Measurements from ENCODE around the gene AHI1. TPM values are rescaled to one million over a fixed set of nuclear protein-coding genes. Genes with fewer than 3 reads are reported as not detected.
A peak's percentile ranks its signal among the peaks of the same experiment; 100 is the strongest.

Gene AHI1
- total RNA-seq, 3 donors from 2014 or later: 25.3 to 35.5 (median 32.8) TPM

DNA sequence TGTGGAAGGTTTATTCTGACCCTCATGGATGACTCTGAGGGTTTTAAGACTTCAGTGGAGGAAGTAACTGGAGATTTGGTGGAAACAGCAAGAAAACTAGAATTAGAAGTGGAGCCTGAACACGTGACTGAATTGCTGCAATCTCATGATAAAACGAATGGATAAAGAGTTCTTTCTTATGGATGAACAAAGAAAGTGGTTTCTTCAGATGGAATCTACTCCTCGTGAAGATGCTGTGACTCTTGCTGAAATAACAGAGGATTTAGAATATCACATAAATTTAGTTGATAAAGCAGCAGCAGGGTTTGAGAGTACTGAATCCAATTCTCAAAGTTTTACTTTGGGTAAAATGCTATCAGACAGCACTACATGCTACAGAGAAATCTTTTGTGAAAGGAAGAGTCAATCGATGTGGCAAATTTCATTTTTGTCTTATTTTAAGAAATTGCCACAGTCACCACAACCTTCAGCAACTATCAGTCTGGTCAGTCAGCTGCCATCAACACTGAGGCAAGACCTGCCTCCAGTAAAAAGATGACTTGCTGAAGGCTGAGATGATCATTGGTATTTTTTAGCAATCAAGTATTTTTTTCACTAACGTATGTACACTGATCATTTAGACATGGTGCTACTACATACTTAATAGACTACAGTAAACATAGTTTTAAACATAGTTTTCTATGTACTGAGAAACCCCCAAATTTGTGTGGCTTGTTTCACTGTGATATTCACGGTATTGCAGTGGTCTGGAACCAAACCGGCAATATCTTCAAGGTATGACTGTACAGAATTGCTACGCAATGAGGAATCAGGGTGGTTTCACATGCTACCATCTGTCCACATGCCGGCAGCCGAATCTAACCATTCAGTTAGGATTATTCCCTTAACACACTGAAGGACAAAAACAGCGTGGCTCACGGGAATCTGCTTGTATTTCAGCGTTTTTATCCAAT is 167.4 kb downstream of the AHI1 start:
- H3K4me3 Mint-ChIP-seq: no peak overlapping the region
- H3K9me3 Mint-ChIP-seq: no peaks in the 10 kb centered on the region
- H3K27me3 Mint-ChIP-seq (ENCODE audit: low read depth): no peaks in the 10 kb centered on the region
- H3K36me3 Mint-ChIP-seq (ENCODE audit: insufficient read depth): peaks cover 16% of the 10 kb centered on the region
- no peaks in the 10 kb centered on the region for H3K4me1 Mint-ChIP-seq (ENCODE audit: low read depth)
- DNase-seq: no peak
- ATAC-seq: no peak

DNA sequence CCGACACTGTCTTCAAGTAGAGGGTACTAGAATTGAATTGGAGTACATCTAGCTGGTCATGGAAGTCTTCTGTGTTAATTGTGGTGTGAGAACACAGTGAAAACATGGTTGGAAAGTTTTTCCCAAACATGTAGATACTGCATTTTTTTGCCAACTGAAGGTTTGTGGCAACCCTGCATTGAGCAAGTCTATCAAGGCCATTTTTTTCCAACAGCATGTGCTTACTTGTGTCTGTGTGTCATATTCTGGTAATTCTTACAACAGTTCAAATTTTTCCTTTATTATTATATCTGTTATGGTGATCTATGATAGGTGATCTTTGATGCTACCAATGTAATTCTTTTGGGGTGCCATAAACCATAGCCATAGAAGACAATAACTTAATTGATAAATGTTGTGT is 169.4 kb downstream of the AHI1 start:
- DNase-seq (no peak), ATAC-seq (no peak)
- Mint-ChIP-seq H3K4me1 (ENCODE audit: low read depth) (peaks cover 2% of the 10 kb centered on the region), H3K4me3 (no peak overlapping the region), H3K9me3 (no peaks in the 10 kb centered on the region), H3K36me3 (ENCODE audit: insufficient read depth) (peaks cover 16% of the 10 kb centered on the region), H3K27me3 (ENCODE audit: low read depth) (no peaks in the 10 kb centered on the region)

DNA sequence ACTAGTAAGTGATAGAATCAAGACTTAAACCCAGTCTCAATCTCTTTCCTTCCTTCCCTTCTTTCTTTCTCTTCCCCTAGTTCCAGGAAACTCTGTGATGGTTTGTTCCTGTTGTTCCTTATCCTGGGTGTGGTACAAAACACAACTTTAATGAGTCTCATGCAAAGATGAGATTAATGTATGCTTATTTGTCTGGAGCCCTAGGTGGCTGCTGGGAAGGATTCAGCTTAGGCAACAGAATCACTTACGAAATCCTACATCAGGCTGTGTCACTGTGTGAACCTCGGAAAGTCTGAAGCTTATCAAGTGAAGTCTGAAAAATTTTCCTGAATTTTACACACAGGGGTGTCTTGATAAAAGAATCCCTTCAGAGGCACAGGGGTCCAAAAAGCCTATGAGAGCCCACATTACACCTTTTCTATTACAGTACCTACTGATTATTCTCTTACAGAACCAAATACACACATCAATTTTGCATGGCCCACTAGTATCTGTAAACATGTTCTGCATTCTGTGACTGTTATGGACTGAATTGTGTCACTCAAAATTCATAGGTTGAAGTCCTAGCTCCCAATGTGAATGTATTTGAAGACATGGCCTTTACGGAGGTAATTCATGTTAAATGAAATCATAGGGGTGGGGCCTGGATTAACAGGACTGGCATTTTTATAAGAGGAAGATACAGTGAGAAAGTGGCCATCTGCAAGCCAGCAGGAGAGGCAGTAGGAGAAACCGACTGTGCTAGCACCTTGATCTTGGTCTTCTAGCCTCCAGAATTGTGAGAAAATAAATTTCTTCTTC is 171.7 kb downstream of the AHI1 start:
- Mint-ChIP-seq H3K36me3 (ENCODE audit: insufficient read depth) (peaks cover 14% of the 10 kb centered on the region), H3K9me3 (no peaks in the 10 kb centered on the region), H3K4me1 (ENCODE audit: low read depth) (peaks cover 7% of the 10 kb centered on the region), H3K4me3 (no peak overlapping the region), H3K27me3 (ENCODE audit: low read depth) (no peaks in the 10 kb centered on the region)
- no peak for ATAC-seq
- no peak for DNase-seq

DNA sequence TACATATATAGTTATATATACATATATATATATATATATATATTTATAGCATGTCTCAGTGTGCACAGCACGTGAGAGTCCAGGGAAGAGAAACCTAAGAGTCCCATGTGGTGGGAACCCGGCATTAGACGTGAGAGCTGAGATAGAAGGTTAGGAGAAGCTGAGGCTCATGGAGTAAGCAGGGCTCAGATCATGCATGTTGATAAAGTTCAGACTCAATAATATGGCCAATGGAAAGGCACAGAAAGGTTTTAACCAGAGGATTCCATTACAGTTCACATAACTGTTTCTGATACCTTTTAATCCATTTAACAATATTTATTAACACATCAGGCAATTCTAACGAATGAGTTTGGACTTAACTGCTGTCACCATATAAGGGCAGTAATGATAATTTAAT is 173.0 kb downstream of the AHI1 start:
- Mint-ChIP-seq H3K9me3 (no peaks in the 10 kb centered on the region), H3K4me1 (ENCODE audit: low read depth) (peaks cover 7% of the 10 kb centered on the region), H3K27me3 (ENCODE audit: low read depth) (no peaks in the 10 kb centered on the region), H3K36me3 (ENCODE audit: insufficient read depth) (peaks cover 14% of the 10 kb centered on the region), H3K4me3 (no peak overlapping the region)
- ATAC-seq: no peak
- no peak for DNase-seq

DNA sequence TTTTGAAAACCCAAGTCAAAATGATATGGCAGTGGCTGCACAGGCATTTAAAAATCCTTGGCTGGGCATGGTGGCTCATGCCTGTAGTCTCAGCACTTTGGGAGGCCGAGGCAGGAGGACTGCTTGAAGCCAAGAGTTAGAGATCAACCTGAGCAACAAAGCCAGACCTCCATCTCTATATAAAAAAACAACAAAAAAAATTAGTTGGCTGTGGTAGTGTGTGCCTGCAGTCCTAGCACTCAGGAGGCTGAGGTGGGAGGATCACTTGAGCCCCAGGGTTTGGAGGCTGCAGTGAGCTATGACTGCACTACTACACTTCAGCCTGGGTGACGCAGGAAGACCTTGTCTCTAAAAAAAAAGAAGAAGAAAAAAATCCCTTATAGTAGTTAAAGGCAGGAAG is 173.6 kb downstream of the AHI1 start:
- Mint-ChIP-seq H3K9me3 (no peaks in the 10 kb centered on the region), H3K27me3 (ENCODE audit: low read depth) (no peaks in the 10 kb centered on the region), H3K4me1 (ENCODE audit: low read depth) (peaks cover 7% of the 10 kb centered on the region), H3K4me3 (no peak overlapping the region), H3K36me3 (ENCODE audit: insufficient read depth) (peaks cover 14% of the 10 kb centered on the region)
- DNase-seq (no peak), ATAC-seq (no peak)

DNA sequence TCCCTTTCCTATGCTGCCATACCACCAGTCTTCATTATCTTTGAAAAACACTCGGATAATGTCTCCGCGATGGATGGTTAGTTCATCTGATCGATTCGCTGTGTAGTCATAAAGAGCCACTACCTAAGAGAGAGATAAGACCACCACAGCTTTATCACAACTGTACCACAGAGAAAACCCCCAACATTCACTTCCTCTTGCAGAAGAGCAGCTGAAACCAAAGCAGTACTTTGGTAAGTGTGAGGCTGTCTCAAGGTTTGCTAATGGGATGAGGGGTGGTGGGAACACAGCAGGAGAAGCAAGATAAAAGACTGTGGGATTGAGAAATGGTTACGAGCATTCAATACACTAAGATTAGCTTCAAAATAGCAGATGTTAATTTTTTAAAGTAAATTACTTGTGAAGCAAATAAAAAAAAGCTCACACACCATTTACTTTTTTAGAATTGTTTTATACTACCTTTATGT is 174.3 kb downstream of the AHI1 start:
- H3K4me1 Mint-ChIP-seq (ENCODE audit: low read depth): peaks cover 7% of the 10 kb centered on the region
- H3K4me3 Mint-ChIP-seq: no peak overlapping the region
- ATAC-seq (peak; percentile 65 to 84), DNase-seq (no peak)
- no peaks in the 10 kb centered on the region for H3K27me3 Mint-ChIP-seq (ENCODE audit: low read depth)
- H3K36me3 Mint-ChIP-seq (ENCODE audit: insufficient read depth): peaks cover 13% of the 10 kb centered on the region
- no peaks in the 10 kb centered on the region for H3K9me3 Mint-ChIP-seq

DNA sequence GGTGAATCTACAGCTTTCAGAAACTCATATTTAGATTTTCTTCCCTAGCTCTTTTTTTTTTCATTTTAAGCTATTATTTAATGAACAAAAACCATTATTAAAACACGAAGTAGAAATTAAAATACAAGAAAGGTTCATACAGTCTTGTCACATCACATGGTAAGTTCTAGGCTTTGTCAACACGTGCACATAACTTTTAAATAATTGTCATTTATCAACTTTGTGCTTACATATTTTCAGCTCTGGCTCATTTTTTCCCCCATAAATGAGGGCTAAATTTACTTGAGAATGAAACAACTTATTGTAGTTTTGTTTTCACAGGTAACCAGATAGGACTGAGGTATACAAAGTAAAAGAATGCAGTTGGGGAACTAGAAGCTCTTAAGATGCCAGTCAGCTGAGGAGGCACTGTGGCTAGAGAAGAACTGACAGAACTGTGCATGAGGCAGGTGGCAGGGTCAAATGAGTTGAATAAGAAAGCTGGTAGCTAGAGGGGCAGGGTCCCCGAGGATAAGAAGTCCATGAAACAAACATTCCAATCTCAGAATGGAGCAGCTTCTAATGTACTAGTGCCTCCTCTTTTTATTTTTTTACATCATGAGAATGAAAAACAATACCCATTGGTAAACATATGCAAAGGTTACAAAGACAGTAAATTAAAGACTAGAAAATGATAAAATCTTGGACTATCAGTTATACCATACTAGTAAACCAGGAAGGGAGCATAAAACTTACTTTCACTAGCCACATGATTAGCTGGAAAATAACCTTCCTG is 174.9 kb downstream of the AHI1 start:
- no peaks in the 10 kb centered on the region for H3K9me3 Mint-ChIP-seq
- ATAC-seq (peak in 1 of 2 donors; percentile 46), DNase-seq (no peak)
- no peaks in the 10 kb centered on the region for H3K27me3 Mint-ChIP-seq (ENCODE audit: low read depth)
- peaks cover 9% of the 10 kb centered on the region for H3K36me3 Mint-ChIP-seq (ENCODE audit: insufficient read depth)
- H3K4me1 Mint-ChIP-seq (ENCODE audit: low read depth): peaks cover 7% of the 10 kb centered on the region
- H3K4me3 Mint-ChIP-seq: no peak overlapping the region

DNA sequence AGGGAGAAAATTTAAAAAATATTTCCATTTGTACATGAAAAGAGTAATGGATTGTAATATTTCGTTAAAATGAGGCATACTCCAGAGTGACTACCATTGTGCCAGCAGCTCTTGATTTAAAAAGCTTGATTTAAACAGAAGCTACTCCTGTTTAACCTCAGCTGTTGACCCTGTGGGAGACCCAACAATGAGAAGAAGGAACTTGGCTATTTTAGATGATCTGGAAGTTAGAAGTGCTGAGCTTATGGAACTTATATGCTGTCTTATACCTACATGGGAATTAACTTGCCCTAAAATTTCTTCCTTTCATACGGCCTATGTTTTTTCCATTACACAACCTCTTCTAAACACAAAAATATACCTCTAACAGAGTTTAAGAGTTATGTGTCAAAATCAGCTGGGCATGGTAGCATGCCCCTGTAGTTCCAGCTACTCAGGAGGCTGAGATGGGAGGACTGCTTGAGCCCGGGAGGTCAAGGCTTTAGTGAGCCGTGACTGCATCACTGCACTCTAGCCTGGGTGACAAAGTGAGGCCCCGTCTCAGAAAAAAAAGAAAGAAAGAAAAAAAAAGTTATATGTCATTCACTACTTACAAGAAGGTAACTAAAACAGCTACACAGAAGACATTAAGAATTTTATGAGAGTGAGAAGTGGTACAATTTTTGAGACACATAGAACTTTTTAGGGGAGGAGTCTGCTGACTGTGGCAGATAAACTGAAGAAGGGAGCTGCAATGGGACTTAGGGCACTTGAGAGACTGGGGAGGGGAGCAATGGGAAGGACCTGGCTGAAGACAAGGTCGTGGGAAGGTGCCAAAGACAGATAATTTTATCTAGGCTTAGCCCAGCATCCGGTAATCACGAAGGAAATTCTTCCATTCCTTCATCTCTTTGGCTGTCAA is 176.6 kb downstream of the AHI1 start:
- no peaks in the 10 kb centered on the region for H3K9me3 Mint-ChIP-seq
- peaks cover 7% of the 10 kb centered on the region for H3K4me1 Mint-ChIP-seq (ENCODE audit: low read depth)
- H3K4me3 Mint-ChIP-seq: no peak overlapping the region

DNA sequence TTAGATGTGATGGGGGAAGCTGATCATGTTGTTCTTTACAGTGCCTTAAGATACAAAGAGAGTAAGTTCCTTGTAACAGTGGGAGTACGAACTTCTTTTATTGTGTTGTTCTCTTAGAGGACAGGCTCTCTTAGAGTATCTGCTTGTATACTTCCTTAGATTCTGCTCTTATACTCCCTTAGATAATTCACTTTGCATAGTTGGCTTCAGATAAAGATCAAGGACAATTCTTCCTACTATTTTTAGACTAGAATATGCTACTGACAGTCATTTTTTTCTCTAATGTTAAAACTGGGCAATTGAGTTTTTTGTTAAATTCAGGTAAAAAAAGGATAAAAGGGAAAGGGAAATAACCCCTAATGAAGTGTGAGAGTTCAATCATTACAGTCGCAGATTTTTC is 177.7 kb downstream of the AHI1 start:
- Mint-ChIP-seq H3K9me3 (no peaks in the 10 kb centered on the region), H3K4me3 (no peak overlapping the region), H3K36me3 (ENCODE audit: insufficient read depth) (peaks cover 16% of the 10 kb centered on the region), H3K27me3 (ENCODE audit: low read depth) (no peaks in the 10 kb centered on the region), H3K4me1 (ENCODE audit: low read depth) (peaks cover 7% of the 10 kb centered on the region)
- ATAC-seq (no peak), DNase-seq (no peak)

More for the DNA sequence above, 176.6 kb downstream of the AHI1 start:
- Mint-ChIP-seq H3K36me3 (ENCODE audit: insufficient read depth) (peaks cover 12% of the 10 kb centered on the region), H3K27me3 (ENCODE audit: low read depth) (no peaks in the 10 kb centered on the region)
- ATAC-seq (no peak), DNase-seq (no peak)

DNA sequence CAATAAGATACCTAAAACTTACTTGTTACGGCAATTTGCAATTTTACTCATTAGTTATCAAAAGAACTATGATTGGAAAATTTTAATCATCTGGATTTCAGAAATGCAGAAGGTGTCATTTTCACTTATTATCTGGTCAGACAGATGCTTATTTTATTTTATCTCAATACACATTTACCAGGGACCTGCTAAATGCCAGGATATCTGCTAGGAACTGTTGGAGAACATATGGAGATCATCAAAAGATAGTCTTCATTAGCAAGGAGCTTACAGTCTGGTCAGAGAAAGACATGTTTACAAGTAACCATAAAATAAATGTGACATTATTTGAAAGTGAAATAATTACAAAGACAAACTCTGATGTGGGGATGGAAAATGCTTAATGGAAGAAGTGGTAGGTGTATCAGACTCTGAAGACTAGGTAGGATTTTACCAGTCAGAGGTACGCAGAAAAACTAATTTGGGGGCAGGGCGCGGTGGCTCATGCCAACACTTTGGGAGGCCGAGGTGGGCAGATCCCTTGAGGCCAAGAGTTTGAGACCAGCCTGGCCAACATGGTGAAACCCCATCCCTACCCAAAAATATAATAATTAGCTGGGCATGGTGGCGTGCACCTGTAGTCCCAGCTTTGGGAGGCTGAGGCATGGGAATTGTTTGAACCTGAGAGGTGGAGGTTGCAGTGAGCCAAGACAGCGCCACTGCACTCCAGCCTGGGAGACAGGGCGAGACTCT is 178.6 kb downstream of the AHI1 start:
- Mint-ChIP-seq H3K4me3 (no peak overlapping the region), H3K27me3 (ENCODE audit: low read depth) (no peaks in the 10 kb centered on the region), H3K9me3 (no peaks in the 10 kb centered on the region), H3K36me3 (ENCODE audit: insufficient read depth) (peaks cover 21% of the 10 kb centered on the region), H3K4me1 (ENCODE audit: low read depth) (peaks cover 7% of the 10 kb centered on the region)
- DNase-seq (no peak), ATAC-seq (no peak)

DNA sequence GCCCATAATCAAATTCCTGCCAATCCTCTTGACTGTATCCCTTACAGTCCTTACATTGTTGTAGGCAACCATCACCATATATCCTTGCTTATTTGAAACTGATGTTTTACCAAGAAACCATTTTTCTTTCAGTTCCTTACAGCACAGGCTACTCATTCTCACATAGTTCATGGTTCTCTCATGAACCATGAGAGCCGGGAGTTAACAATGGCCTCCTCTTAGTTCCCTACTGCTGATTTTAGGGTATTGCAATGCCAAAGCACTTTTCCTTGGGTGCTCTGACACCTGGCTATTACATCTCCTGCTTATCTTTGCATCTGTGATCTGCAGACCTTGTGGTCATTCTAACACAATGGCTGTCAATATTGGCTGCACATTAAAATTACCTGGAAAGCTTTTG is 183.0 kb downstream of the AHI1 start:
- no peak for ATAC-seq
- Mint-ChIP-seq H3K36me3 (ENCODE audit: insufficient read depth) (peaks cover 25% of the 10 kb centered on the region), H3K27me3 (ENCODE audit: low read depth) (no peaks in the 10 kb centered on the region), H3K4me3 (no peak overlapping the region), H3K4me1 (ENCODE audit: low read depth) (no peaks in the 10 kb centered on the region), H3K9me3 (no peaks in the 10 kb centered on the region)
- DNase-seq: no peak

DNA sequence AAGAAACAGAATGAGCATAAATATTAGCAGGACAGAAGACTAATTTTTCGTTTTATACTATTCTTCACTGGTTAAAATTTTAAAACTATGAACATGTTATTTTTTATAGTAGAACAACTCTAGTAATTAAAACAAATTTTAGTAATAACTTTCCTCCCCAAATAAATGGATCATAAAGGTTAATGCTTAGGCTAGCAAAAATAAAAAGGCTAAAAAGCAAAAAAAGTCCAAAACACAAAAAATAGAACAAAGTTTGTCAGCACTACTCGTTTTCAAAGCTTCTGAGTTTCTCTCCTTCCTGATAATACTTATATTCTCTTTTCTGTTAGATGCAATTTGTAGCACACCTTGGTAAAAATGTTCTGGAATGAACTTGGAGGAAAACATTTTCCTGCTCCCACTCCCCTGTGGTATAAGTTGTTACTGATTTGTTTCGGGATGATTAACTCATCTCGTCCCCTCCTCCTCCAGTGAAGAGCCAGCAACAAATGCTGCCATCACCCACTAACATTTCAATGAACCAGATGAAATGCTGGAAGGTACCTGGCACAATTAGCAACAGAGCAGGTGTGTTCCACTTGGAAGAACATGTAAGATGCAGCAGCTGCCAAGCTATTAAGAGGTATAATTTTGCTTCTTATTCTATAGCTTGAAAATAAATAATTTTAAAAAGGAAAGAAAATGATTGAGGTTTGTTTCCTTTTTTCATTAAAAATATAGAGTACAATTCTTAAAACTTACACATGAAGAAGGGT is 185.9 kb downstream of the AHI1 start:
- no peaks in the 10 kb centered on the region for H3K27me3 Mint-ChIP-seq (ENCODE audit: low read depth)
- no peaks in the 10 kb centered on the region for H3K9me3 Mint-ChIP-seq
- ATAC-seq: no peak
- H3K36me3 Mint-ChIP-seq (ENCODE audit: insufficient read depth): peaks cover 22% of the 10 kb centered on the region
- no peak for DNase-seq
- no peak overlapping the region for H3K4me3 Mint-ChIP-seq
- H3K4me1 Mint-ChIP-seq (ENCODE audit: low read depth): peaks cover 2% of the 10 kb centered on the region
